Activated CD4-positive, alpha-beta T cell treated with anti-CD3 and anti-CD28 coated beads, Interleukin-2, amount 50 U/mL, for 24 hours (primary cell): Measurements from ENCODE around the gene SGCA.

Experiments used
- DNase-seq, 2 donors: peaks; one replicate each; pipeline ENCODE4 v3.0.0-alpha.2; 2020; ENCODE audit warnings: low read depth in 1 of 2, low spot score in 1 of 2

Gene SGCA

DNA sequence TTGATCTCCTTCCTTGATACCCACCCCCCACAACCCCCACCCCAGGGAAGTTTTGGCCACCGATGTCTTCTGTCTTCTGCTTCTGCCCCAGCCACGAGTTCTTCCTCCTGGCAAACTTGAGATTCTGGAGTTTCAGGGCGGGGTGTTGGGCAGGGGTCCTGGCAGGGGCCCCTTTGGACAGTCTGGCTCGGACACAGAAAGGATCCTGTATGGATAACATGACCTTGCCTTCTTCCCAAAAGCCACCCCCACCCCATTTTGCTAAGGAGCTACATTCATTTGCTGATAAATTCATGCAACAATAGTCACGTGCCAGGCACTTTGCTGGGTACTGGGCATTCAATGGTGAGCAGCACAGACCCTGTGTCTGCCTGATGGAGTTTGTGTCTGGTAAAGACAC lies 41.5 kb downstream of the SGCA start:
- no peak for DNase-seq

DNA sequence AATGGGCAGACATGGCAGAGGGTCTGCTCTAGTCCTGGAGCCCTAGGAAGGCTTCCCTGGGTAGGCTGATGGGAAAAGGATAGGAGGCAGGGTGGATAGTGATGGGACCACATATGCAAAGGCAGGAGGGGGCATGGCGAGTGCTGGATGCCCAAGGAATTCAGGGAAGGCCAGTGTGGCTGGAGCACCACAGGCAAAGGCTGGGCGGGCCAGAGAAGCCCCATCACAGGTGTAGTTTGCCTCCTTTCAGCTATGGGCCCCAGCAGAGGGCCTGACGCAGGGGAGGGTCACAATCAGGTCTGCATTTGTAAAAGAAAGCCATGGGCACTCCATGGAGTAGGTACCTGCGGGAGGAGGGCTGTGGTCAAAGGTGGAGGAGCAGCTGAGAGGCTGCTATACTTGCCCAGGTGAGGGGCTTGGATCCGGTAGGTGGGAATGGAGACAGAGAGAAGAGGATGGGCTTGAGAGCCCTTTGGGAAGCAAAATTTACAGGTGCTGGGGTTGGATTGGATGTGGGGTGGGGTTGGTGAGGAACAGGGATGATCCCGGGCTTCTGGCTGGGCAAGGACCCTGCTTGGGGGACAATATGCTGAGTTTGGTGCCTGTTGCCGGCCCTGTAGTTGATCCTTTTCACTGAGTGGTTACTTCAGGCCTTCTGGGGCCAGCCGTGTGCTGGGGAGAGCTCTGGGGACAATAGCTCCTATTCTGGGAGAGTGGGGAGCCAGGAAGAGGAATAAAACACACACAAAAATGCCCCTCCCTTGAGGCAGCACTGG lies 42.2 kb downstream of the SGCA start:
- DNase-seq: no peak

DNA sequence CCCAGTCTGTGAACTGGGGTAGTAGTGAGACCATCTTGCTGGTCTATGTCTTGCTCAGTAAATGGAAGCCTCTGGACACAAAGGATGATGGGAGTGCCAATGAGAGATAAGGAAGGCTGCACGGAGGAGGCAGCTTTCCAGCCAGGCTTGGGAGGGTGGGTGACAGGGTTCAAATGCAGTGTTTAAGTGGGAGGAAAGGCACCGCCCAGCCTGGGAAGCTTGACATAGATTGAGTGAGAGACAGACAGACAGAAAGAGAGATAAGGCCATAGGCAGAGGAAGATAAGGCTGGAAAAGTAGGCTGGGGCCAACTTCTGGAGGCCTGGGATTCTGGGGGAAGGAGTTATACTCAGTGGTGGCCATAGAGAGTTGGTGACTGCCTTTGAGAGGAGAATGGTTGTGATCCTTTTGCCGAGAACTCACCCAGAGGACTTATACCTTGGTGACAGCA lies 42.8 kb downstream of the SGCA start:
- no peak for DNase-seq

DNA sequence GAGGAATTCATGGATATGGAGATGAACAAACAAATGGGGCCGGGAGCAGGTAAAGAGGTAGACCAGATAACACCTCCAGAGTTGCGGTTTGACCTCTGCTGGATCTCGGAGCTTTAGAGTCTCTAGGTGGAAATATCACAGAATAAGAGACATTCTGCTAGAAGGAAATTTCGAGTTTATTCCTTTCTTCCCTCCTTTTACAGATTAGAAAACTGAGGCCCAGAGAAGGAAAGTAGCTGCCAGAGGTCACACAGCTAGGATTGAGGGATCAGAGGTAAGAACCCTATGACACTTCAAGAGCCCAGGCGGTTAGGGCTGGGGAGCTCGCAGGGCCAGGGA lies 43.3 kb downstream of the SGCA start:
- DNase-seq: no peak

DNA sequence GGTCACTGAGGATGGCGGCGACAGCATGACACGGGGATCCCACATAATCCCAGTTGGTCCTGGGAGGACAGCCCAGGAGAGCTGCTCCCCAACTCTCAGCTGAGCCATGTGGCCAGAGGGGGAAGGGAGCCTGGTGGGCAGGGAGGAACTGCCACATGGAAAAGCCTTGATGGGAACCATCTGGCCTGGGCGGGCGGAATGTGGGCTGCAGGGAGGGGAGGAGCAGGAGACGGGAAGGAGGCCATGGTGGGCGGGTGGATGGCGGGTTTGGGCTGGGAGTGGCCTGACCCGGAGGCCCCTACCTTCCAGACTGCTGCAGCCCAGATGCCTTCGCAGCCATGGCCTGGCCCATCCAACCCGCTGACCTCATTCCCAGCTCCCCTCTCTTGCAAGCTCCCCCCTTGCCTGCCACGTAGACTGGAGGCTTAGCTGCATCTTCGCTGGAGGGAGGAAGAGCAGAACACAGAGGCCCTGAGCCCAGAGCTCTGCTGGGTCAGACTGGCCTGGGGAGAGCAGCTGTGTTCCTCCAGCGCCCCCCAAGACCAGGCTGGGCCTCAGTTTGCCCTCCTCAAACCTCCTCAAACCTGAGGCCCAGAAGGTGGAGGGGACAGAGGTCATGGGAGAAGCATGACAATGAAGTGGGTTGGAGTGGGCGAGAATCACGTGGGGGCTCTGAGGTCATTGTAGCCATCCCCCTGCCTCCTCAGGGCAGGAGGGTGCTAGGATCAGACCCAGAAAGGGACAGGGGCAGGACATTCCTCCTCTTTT lies 43.9 kb downstream of the SGCA start:
- DNase-seq: no peak

DNA sequence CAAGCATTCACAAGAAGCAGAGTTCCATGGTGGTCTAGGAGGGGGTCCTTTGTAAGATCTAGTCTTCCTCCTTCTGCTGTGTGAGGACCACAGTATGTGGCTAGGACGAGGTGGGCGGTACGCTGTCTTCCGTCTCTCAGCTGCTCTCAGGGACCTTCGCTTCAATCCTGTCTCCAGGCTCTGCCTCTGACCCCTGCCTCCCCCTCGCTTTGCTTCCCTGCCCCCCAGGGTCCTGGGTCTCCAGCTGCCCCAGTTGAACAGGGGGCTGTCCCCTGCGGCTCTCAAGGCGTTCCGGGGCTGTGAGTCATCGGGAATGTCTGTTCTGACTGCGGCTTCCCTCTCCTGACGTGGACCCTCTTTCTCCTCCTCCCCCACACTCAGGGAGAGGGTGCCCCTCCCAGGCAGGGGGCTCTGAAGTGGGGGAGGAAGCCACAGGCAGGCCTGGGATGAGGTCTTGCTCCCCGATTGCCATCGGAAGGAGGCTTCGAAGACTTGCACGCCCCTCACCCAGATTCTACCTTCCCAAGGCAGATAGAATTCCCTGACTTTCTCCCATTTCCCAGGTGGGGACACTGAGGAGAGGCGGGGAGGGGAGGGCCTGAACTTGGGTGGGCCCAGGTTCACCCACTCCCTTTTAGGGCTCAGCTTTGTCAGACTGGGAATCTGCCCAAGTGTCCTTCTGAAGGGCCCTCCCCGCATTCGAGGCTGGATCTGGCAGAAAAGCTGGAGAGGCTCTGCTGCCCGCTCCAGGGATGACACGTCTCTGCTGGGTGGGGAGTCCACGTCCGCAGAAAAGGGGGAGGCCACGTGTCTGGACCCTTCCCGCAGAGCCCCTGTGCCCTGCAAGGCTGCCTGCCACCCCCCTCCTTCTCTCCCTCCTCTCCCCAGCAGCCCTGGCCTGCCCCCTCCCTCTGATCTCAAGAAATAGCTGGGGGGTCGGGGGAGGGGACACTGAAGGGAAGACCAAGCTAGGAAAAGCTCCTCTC lies 44.7 kb downstream of the SGCA start:
- DNase-seq: no peak

DNA sequence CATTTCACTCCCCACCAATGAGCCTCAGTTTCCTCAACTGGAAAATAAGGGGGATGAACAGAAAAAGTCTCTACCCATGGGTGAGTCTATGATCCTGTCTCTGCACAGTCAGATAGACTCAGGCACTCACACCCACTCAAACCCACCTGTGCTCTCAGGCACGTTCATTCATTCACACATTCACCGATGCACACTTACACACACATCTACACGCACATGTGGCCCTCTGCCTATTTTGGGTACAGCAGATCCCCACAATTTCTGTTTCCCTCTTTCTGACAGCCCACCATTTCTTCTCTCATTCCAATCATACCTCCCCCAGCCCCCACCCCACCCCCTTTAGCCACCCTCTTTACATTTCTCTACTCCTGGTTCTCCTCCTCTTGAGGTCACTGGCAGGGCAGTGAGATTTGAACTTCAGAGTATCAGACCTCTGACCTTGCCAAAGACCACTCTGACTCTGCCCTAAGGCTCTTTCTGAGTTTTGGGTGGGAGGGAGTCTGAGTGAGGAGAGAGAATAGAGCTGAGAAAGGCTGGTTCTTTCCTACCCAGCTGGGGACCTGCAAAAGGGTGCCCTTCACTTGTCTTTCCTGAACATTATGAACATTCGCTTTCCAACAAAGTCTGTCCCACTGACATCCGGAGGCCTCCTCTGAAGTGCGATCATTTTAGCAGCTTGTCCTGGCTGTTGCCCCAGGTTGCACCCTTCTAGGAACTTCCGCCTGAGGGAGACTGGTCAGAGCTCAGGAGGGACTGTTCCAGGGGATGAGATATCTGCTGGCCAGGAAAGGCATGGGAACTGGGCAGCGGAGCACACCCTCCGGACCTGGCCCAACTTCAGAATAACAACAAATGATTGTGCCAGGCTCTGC lies 45.7 kb downstream of the SGCA start:
- no peak for DNase-seq

DNA sequence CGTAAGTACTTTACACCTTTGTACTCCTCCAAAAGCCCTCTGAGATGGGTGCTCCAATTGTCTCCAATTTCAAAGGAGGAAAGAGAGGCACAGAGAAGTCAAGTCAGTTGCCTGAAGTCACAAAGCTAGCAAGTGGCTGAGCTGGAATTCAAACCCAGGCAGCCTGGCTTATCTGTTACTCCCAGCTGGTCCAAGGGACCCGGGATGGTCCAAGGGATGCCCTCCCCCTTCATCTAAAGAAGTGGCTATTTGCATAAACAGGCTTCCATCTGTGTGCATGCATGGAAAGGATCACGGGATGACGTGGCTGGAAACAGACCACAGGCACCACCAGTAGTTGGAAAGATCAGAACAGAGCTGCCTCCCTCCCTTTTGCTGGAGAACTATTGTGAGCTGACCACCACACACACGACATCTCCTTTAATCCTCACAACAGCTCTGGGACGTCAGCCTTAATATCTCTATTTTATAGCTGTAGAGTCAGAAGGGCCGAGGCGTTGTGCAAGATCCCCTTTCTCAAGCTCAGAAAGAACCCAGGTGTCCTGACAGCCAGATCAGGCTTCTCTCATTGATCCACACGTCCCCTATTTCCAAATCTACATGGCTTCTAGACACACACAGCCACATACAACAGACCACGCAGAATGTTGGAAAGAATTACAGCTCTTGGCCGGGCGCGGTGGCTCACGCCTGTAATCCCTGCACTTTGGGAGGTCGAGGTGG lies 46.5 kb downstream of the SGCA start:
- no peak for DNase-seq

DNA sequence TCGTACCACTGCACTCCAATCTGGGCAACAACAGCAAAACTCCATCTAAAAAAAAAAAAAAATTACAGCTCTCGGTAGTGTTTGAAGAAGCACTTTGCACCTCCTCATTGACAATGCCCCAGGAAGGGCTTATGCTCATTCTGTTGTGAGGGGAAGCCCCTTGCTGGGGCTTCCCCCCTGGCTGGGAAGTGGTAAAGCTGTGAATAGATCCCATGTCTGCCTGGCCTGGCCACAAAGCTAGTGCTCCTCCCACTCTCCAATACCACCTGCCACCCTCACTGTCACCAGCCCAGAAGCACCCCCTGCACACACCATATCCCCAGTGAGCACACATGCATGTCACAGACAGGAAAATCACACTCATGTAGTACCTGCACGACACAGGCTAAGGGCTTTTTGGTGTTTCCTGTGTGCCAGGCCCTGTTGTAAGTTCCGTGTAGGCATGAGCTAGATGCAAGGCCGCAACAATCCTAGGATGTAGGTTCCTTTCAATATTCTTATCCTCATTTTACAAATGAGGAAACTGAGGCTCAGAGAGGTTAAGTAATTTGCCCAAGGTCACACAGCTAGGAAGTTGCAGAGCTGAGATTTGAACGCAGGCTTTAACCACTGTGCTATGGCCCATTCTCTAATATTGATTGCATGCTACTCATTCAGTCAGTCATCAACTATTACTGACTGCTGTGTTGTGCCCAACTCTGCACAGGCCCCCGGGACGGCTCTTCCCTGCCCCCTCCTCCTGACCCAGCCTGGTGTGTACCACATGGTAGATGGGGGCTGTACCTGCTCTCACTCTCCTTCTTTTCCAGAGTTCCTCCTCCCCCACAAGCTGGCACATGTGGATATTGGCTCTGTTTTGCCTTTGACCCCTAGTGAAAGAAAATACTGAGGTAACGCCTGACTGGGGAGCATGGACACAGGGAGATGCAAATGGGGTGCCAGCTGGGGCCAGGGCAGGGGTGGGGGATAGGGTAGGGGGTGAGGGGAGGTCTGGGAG lies 47.5 kb downstream of the SGCA start:
- DNase-seq: no peak

DNA sequence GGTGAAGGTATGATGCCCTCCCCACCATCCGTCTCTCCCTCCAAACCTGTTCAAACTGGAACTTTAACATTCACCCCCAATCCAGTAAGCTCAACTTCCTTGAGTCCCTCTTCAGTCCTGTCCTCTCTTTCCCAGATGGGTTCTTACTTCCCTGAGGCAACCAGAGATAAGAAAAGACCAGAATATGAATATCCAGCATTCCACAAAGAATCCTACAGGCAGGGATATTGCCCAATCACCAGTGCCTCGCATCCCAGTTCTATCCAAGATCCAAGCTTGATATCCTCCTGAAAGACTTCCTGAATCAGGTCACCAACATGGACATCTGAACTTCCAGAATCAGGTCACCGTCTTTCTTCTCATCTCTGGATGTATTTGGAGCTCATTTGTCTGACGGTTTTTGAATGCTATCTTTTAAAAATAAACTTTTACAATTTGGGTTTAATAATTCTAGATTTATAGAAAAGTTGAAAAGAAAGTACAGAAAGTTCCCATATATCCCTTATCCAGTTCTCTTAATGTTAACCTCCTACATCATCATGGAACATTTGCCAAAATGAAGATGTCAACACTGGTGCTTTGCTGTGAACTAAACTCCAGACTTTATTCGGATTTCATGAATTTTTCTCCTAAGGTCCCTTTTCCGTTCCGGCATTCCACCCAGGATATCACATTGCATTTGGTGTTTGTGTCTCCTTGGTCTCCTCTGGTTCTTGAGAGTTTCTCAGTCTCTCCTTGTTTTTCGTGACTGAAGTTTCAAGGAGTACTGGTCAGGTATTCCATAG lies 49.4 kb downstream of the SGCA start:
- no peak for DNase-seq

DNA sequence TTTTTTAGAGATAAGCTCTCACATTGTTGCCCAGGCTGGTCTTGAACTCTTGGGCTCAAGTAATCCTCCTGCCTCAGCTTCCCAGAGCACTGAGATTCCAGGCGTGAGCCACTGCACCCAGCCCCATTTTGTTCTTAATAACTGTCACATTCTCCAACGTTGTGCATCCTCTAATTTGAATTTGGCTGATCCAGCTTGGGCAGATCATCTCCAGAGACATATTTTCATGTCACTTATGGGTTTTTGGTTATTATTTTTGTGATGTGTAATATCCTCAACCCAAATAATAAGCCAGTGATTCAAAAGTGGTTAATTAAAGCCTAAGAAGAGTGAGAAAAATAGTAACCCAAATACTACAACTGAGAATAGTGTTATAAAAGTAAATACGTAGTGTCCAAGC lies 51.8 kb downstream of the SGCA start:
- DNase-seq: no peak

DNA sequence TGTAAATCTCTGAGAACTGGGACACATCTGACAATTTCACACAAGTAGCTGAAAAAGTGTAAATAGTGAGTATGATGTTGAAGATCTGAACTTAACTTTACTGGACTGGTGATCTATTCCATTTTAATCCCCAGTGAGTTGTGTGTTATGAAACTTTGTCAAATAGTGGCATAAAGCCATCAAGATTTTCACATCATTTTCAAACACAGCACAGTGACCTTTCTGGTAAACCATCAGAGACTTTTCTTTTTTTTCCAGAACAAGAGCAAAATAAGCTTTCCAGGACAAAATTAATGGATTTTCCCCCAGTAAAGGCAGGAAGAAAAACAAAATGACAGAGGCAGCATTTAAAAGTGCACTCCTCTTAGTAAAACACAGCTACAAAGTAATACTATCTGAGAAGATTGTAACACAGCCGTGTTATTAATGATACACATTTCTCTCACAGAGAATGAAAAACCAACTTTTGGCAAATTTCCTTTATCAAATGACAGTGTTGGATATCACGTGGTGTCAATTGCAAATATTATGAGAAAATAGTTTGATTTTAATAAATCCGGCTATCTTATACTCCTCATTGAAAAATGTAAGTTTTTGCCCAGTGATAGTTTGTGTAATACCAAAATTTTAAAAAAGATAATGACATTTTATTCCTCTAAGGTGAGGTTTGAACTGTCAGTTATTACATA lies 52.4 kb downstream of the SGCA start:
- DNase-seq: no peak

DNA sequence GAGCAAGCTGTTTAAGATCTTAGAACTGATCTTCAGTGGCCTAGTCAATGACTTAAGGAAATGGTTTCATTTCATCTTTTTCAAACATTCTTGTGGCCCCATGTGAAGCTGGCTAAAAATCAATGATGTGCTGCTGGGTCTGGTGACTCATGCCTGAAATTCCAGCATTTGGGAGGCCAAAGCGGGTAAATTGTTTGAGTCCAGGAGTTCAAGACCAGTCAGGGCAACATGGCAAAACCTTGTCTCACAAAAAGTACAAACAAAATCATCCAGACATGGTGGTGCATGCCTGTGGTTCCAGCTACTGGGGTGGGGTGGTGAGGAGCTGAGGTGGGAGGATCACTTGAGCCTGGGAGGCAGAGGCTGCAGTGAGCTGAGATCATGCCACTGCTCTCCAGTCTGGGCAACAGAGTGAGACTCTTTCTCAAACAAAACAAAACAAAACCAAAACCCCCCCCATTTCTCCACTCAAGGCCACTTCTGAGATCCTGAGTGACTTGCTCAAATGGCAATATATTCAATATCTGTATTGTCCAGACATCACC lies 53.0 kb downstream of the SGCA start:
- no peak for DNase-seq

DNA sequence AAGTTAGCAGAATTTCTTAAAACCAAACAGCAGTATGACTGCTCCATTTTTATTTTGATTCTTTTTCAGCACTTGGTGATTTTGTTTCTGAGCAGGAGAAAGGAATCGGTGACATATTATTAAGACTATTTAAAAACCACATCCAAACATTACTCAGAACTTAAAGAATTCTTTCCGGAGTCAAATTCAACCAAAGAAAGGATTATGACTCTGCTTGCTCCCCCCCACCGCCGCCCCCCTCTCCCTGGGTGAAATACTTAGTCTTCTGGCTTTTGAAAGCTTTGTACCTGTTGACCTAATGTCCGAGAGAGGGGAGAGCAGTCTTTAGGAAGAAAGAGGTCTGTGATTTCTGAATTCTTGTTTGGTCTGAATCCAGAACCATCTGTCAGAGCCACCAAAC lies 53.5 kb downstream of the SGCA start:
- no peak for DNase-seq

DNA sequence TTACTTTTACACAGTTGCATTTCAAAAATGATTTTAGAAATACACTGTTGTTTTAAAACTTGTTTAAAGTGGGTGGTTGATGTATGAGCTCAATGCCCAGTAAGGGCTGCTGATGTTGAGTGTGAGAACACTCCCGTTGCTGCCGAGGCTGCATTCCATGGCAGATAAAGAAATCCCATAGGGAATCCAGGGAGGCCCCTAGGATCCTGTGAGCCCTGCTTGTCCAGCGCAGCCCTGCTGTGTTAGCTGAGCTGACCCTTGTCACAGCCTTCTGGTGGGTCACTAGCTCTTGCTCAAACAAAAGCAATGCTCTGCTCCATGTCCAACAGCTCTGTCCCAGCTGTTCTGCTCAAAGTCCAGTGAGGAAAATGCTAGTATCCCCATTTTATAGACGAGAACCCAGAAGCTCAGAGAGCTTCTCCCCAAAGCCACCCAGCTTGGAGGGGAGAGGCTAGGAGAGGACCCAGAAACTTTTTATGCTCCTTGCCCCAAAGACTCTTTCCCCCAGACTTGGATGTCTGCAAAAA lies 54.2 kb downstream of the SGCA start:
- no peak for DNase-seq

DNA sequence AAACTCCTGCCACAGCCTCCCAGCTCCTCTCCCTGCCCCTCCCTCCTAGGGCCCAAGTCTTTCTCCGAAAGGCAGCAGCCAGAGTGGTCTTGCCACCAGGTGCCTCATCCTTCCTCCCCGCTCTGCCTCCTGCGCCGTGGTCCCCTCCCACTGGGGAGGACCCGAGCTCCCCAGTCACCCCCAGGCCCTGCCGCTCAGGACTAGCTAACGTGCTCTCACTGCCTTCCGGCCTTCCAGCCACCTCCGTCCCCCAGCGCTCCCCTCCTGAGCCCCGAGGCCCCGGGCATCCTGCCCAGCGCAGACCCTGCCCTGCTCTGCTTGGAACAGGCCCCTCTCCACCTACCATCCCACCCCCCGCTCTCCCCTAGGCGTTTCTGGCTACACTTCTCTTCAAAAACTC lies 55.0 kb downstream of the SGCA start:
- DNase-seq: no peak
